Measurements from ENCODE around the gene WDR70. TPM values are rescaled to one million over a fixed set of nuclear protein-coding genes. Genes with fewer than 3 reads are reported as not detected.
"Not testable (repeated sequence)": the region's sequence is repeated elsewhere in the genome, so short reads cannot be mapped to it uniquely, and the experiment has no call there.

The WDR70 gene
- total RNA-seq, 2 donors from 2014 or later = 32.7 to 58.5 TPM

DNA sequence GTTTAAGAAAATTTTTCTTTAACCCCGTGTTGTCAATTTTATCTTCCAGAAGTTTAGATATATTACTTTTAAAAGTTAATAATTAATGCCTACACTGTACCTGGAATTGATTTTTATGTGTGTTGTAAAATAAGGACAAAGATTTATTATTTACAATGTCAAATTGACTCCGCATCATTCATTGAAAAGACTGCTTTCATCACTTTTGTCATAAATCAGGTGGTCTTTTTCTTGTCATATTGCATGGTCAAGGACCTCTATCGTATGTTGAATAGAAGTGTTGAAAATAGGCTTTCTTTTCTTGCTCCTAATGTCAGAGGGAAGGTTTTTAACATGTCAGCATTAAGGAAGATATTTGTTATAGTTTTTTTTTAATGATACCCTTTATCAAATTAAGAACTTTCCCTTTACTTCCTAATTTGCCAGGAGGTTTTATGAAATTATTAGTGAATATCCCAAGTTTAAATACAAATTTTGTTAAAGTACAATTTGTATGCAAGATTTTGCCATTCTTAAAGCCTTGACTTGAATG lies 92.6 kb downstream of the WDR70 start:
- Mint-ChIP-seq H3K27me3 (no peaks in the 10 kb centered on the region), H3K9me3 (no peaks in the 10 kb centered on the region), H3K4me3 (no peak overlapping the region), H3K36me3 (no peaks in the 10 kb centered on the region), H3K27ac (no peak overlapping the region), H3K4me1 (ENCODE audit: low read depth in 2 of 2) (peaks cover 0 to 3% of the 10 kb centered on the region in 2 donors)
- DNase-seq (ENCODE audit: low spot score) (no peak), ATAC-seq (no peak)

DNA sequence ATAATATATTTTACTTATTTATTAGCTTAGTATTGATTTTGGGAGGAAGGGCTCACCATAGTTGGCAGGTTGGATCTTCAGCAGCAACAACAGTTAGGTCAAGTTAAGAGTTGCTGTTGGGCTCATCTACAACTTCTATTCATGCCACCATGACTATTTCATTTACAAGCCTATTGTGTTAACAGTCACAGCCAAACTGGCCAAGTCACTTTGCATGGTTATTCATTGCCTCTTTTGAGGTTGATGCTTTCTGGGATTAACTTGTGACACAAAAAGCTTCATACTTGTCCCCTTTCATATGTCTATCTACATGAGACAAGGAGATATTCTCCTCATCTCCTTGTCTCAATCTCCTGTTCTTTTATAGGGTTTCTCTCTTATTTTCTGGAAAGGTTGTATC lies 98.3 kb downstream of the WDR70 start:
- ATAC-seq = no peak
- no peak overlapping the region for H3K4me3 Mint-ChIP-seq
- peaks cover 5 to 11% of the 10 kb centered on the region in 2 donors for H3K4me1 Mint-ChIP-seq (ENCODE audit: low read depth in 2 of 2)
- H3K9me3 Mint-ChIP-seq = peaks cover 7% of the 10 kb centered on the region
- no peak overlapping the region for H3K27ac Mint-ChIP-seq
- DNase-seq (ENCODE audit: low spot score) = no peak
- H3K36me3 Mint-ChIP-seq = peaks cover 36% of the 10 kb centered on the region
- no peaks in the 10 kb centered on the region for H3K27me3 Mint-ChIP-seq

- H3K9me3 Mint-ChIP-seq = peaks cover 7% of the 10 kb centered on the region
- ATAC-seq (no peak), DNase-seq (ENCODE audit: low spot score) (no peak)
- H3K27me3 Mint-ChIP-seq = no peaks in the 10 kb centered on the region
- H3K4me3 Mint-ChIP-seq = no peak overlapping the region
- no peak overlapping the region for H3K27ac Mint-ChIP-seq
- peaks cover 37% of the 10 kb centered on the region for H3K36me3 Mint-ChIP-seq
- H3K4me1 Mint-ChIP-seq (ENCODE audit: low read depth in 2 of 2) = peaks cover 5 to 11% of the 10 kb centered on the region in 2 donors
These were observed 99.2 kb downstream of the WDR70 start for GRCh38 chr5:37478121-37478894.

DNA sequence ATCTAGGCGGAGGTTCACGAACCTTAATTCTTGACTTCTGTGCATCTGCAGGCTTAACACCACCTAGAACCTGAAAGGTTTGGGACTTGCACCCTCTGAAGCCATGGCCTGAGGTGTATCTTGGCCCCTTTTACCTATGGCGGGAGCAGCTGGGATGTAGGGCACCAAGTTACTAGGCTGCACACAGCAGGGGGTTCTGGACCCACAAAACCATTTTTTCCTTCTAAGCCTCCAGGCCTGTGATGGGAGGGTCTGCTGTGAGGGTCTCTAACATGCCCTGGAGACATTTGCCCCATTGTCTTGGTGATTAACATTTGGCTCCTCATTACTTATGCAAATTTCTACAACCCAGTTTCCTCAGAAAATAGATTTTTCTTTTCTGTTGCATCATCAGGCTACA lies 102.3 kb downstream of the WDR70 start:
- H3K4me3 Mint-ChIP-seq; H3K9me3 Mint-ChIP-seq; H3K27me3 Mint-ChIP-seq; H3K4me1 Mint-ChIP-seq (ENCODE audit: low read depth in 2 of 2); H3K27ac Mint-ChIP-seq; DNase-seq (ENCODE audit: low spot score); ATAC-seq: not testable (repeated sequence)
- peaks cover 37% of the 10 kb centered on the region for H3K36me3 Mint-ChIP-seq

DNA sequence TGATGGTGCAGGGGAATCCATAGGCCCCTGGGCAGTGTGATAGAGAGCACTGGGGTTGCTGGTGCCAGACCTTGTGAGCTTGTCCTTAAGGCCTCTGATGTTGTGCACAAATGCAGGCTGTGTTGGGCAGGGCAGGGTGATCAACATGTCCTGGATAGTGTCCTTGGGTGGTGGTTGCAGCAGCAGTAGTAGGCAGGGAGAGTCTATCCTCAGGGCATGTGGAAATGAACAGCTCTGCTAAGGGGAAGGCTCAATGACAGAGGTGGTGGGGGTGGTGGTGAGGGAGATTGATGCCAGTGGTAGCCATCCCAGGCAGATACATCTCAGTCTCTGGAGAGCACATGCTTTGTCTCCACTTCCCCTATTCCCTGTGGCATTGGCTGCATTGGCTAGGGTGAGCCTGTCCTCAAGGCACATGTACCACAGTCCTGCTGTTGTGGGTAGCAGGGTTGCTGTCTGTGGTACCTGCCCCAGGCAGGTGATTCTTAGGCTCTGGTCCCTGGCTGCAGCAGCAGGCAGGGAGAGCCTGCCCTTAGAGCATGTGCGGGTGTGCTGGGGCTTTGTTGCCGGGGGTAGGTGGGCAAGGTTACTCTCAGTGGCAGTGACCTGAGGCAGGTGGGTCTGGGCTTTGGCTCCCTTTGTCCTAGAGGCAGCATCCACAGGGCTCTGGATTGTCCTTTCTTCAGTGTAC lies 111.1 kb downstream of the WDR70 start:
- Mint-ChIP-seq H3K9me3 (no peaks in the 10 kb centered on the region), H3K4me3 (no peak overlapping the region), H3K27ac (no peak overlapping the region), H3K4me1 (ENCODE audit: low read depth in 2 of 2) (peaks cover 7 to 14% of the 10 kb centered on the region in 2 donors), H3K36me3 (peaks cover 14% of the 10 kb centered on the region), H3K27me3 (no peaks in the 10 kb centered on the region)
- DNase-seq (ENCODE audit: low spot score) (no peak), ATAC-seq (peak in 1 of 2 donors; percentile 17)

- Mint-ChIP-seq H3K9me3 (no peaks in the 10 kb centered on the region), H3K4me1 (ENCODE audit: low read depth in 2 of 2) (peaks cover 10 to 16% of the 10 kb centered on the region in 2 donors), H3K27me3 (no peaks in the 10 kb centered on the region), H3K27ac (no peak overlapping the region), H3K4me3 (no peak overlapping the region), H3K36me3 (peaks cover 14% of the 10 kb centered on the region)
- ATAC-seq (no peak), DNase-seq (ENCODE audit: low spot score) (no peak)
These were observed 111.8 kb downstream of the WDR70 start for GRCh38 chr5:37490931-37491330.

DNA sequence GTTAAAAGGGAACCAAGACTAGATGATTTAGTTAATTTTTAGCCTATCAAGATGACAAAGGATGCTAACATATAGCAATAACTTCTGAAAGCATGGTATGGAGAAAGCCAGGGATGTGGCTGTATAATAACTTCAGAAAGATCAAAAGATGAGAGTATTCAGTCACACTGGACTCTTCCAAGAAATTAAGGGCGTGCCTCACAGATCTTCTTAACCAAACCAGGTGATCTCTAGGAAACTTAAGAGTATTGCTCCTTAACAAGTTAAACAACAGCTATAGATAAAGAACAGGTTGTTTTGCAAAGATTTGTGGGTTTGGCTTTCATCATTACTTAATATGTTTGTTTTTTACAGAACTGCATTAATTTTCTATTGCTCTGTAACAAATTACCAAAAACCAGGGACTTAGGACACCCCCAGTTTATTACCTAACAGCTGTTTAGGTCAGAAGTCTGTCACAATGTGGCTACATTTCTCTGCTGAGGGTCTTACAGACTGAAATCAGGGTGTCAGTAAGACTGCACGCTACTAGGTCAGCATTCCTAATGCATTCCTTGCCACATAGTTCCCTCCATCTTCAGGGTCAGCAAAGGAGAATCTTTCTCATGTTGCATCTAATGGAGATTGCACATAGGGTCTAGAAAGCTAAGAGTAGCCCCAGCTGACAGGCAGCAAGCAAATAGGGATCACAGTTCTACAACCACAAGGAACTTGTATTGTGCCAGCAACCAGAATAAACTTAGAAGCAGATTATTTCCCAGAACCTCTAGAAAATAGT lies 113.8 kb downstream of the WDR70 start:
- no peak for ATAC-seq
- Mint-ChIP-seq H3K36me3 (peaks cover 11% of the 10 kb centered on the region), H3K4me3 (no peak overlapping the region), H3K4me1 (ENCODE audit: low read depth in 2 of 2) (peaks cover 10 to 22% of the 10 kb centered on the region in 2 donors), H3K27me3 (no peaks in the 10 kb centered on the region), H3K27ac (no peak overlapping the region), H3K9me3 (no peaks in the 10 kb centered on the region)
- DNase-seq (ENCODE audit: low spot score) = no peak

GRCh38 chr5:37494756-37495155 lies 115.6 kb downstream of the WDR70 start:
- ATAC-seq = no peak

DNA sequence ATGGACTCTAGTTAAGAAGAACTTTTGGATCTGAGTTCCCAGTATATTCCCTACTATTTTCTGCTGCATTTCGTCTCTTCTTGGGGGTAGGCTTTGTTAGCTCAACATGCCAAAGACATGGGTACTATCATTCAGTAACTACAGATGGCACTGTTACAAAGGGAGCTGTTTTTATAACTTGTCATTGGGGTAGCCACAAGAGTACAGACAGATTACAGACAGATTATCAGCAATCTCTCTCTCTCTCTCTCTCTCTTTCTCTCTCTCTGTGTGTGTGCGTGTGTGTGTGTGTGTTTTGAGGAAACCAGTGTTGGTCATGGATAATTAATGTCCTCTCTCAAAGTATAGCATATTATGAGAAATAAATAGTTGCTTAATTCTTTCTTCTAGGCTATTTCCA lies 116.1 kb downstream of the WDR70 start:
- no peaks in the 10 kb centered on the region for H3K9me3 Mint-ChIP-seq
- H3K36me3 Mint-ChIP-seq = peaks cover 13% of the 10 kb centered on the region
- peaks cover 6 to 15% of the 10 kb centered on the region in 2 donors for H3K4me1 Mint-ChIP-seq (ENCODE audit: low read depth in 2 of 2)
- ATAC-seq (no peak), DNase-seq (ENCODE audit: low spot score) (no peak)
- H3K27ac Mint-ChIP-seq = no peak overlapping the region
- no peak overlapping the region for H3K4me3 Mint-ChIP-seq
- H3K27me3 Mint-ChIP-seq = no peaks in the 10 kb centered on the region

More at GRCh38 chr5:37494756-37495155, 115.6 kb downstream of the WDR70 start:
- no peaks in the 10 kb centered on the region for H3K9me3 Mint-ChIP-seq
- no peak overlapping the region for H3K27ac Mint-ChIP-seq
- peaks cover 13% of the 10 kb centered on the region for H3K36me3 Mint-ChIP-seq
- H3K27me3 Mint-ChIP-seq = no peaks in the 10 kb centered on the region
- H3K4me1 Mint-ChIP-seq (ENCODE audit: low read depth in 2 of 2) = peaks cover 6 to 15% of the 10 kb centered on the region in 2 donors
- DNase-seq (ENCODE audit: low spot score) = no peak
- no peak overlapping the region for H3K4me3 Mint-ChIP-seq

- Mint-ChIP-seq H3K9me3 (no peaks in the 10 kb centered on the region), H3K27ac (no peak overlapping the region), H3K36me3 (peaks cover 13% of the 10 kb centered on the region), H3K27me3 (no peaks in the 10 kb centered on the region), H3K4me3 (no peak overlapping the region), H3K4me1 (ENCODE audit: low read depth in 2 of 2) (peaks cover 6 to 15% of the 10 kb centered on the region in 2 donors)
- ATAC-seq = no peak
- no peak for DNase-seq (ENCODE audit: low spot score)
These were observed 116.7 kb downstream of the WDR70 start for GRCh38 chr5:37495668-37496347.

DNA sequence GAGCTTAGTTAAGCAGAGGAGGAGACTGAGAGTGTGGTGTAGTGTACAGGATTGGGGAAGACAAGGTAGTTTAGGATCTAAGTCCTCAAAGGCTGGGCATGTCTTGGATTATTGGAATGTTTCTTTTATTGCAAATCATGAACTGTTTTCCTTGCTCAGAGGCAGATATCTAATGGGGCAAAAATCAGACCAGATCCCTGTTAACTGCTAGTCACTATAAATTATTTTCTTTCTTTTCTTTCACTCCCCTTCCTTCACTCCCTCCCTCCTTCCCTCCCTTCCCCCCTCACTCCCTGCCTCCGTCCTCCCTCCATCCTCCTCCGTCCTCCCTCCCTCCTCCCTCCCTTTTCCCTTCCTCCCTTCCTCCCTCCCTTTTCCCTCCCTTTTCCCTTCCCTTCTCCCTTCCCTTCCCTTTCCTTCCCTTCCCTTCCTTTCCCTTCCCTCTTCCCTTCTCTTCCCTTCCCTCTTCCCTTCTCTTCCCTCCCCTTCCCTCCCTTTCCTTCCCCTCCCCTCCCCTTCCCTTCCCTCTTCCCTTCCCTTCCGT lies 117.9 kb downstream of the WDR70 start:
- peaks cover 17% of the 10 kb centered on the region for H3K36me3 Mint-ChIP-seq
- no peak overlapping the region for H3K27ac Mint-ChIP-seq

GRCh38 chr5:37501152-37501551 lies 122.0 kb downstream of the WDR70 start:
- Mint-ChIP-seq H3K9me3 (no peaks in the 10 kb centered on the region), H3K36me3 (peaks cover 35% of the 10 kb centered on the region), H3K27ac (no peak overlapping the region), H3K4me1 (ENCODE audit: low read depth in 2 of 2) (peaks cover 7 to 20% of the 10 kb centered on the region in 2 donors), H3K4me3 (no peak overlapping the region), H3K27me3 (no peaks in the 10 kb centered on the region)
- no peak for ATAC-seq
- no peak for DNase-seq (ENCODE audit: low spot score)

More for the DNA sequence above, 117.9 kb downstream of the WDR70 start:
- H3K4me3 Mint-ChIP-seq = no peak overlapping the region
- peaks cover 6 to 19% of the 10 kb centered on the region in 2 donors for H3K4me1 Mint-ChIP-seq (ENCODE audit: low read depth in 2 of 2)
- no peaks in the 10 kb centered on the region for H3K27me3 Mint-ChIP-seq
- no peaks in the 10 kb centered on the region for H3K9me3 Mint-ChIP-seq
- no peak for ATAC-seq
- no peak for DNase-seq (ENCODE audit: low spot score)

GRCh38 chr5:37506241-37506640 lies 127.1 kb downstream of the WDR70 start:
- Mint-ChIP-seq H3K36me3 (peaks cover 27% of the 10 kb centered on the region), H3K9me3 (no peaks in the 10 kb centered on the region)
- ATAC-seq = no peak

More at GRCh38 chr5:37506241-37506640, 127.1 kb downstream of the WDR70 start:
- DNase-seq (ENCODE audit: low spot score) = no peak
- Mint-ChIP-seq H3K4me1 (ENCODE audit: low read depth in 2 of 2) (peaks cover 11 to 21% of the 10 kb centered on the region in 2 donors), H3K27me3 (no peaks in the 10 kb centered on the region), H3K4me3 (no peak overlapping the region), H3K27ac (no peak overlapping the region)

Measured in natural killer cell treated with Interleukin-12 subunit alpha and Interleukin-12 subunit beta and Interleukin-15 and Interleukin-18, amount 100 ng/mL, for 72 hours (primary cell).